ENCODE data around the gene EHBP1. TPM values are rescaled to one million over a fixed set of nuclear protein-coding genes. Genes with fewer than 3 reads are reported as not detected.
"Not testable (repeated sequence)": the region's sequence is repeated elsewhere in the genome, so short reads cannot be mapped to it uniquely, and the experiment has no call there.

The EHBP1 gene
- total RNA-seq, 1 donor from 2014 or later, result 63.4 TPM

DNA sequence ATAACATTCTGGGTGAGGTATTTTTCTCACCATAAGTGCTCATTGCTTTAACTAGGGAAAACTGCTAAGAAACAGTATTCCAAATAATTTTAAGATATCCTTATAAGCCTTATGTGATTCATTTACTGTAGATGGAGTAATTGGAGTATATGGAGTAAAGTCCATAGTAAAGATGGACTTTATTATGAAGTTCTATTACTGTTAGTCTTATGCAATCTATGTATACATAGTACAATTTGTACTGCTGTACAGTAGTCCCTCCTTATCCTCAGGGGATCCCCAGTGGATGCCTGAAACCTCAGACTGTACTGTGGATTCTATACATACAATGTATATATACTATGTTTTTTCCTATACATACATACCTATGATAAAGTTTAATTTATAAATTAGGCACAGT is 304.0 kb downstream of the EHBP1 start:
- no peak for DNase-seq
- Mint-ChIP-seq H3K36me3 (ENCODE audit: unreplicated experiment) (no peaks in the 10 kb centered on the region), H3K9me3 (ENCODE audit: unreplicated experiment) (no peaks in the 10 kb centered on the region), H3K4me1 (ENCODE audit: low read depth, unreplicated experiment) (no peaks in the 10 kb centered on the region), H3K27ac (ENCODE audit: unreplicated experiment) (no peak overlapping the region), H3K4me3 (ENCODE audit: unreplicated experiment) (no peak overlapping the region), H3K27me3 (ENCODE audit: unreplicated experiment) (no peaks in the 10 kb centered on the region)
- TF ChIP-seq, protein P1, sequence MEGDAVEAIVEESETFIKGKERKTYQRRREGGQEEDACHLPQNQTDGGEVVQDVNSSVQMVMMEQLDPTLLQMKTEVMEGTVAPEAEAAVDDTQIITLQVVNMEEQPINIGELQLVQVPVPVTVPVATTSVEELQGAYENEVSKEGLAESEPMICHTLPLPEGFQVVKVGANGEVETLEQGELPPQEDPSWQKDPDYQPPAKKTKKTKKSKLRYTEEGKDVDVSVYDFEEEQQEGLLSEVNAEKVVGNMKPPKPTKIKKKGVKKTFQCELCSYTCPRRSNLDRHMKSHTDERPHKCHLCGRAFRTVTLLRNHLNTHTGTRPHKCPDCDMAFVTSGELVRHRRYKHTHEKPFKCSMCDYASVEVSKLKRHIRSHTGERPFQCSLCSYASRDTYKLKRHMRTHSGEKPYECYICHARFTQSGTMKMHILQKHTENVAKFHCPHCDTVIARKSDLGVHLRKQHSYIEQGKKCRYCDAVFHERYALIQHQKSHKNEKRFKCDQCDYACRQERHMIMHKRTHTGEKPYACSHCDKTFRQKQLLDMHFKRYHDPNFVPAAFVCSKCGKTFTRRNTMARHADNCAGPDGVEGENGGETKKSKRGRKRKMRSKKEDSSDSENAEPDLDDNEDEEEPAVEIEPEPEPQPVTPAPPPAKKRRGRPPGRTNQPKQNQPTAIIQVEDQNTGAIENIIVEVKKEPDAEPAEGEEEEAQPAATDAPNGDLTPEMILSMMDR (IDR thresholded peaks at IDR 0.05; ENCODE audit: partially characterized antibody, unreplicated experiment), result no peak

DNA sequence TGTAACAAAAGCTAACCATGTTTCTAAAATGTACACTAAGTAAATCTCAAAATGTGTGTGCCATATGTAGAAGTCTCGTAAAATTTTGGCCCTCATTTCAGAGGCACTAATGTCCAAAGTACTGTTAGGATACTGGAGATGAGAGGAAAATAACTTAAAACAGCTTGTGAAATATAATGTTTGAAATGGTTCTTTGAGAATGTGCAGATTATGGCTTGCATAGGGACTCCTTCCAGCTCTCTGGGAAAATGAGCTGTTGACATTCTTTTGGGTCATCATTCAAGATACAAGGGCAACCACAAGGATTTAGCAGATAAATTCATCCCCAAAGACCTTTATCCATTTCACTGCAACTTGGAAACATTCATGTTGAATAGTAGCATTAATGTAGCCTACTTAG is 307.0 kb downstream of the EHBP1 start:
- DNase-seq, result no peak
- Mint-ChIP-seq H3K4me3 (ENCODE audit: unreplicated experiment) (no peak overlapping the region), H3K27ac (ENCODE audit: unreplicated experiment) (no peak overlapping the region), H3K36me3 (ENCODE audit: unreplicated experiment) (no peaks in the 10 kb centered on the region), H3K27me3 (ENCODE audit: unreplicated experiment) (no peaks in the 10 kb centered on the region), H3K9me3 (ENCODE audit: unreplicated experiment) (no peaks in the 10 kb centered on the region), H3K4me1 (ENCODE audit: low read depth, unreplicated experiment) (no peaks in the 10 kb centered on the region)
- TF ChIP-seq, protein P1 (IDR thresholded peaks at IDR 0.05; ENCODE audit: partially characterized antibody, unreplicated experiment), result no peak

DNA sequence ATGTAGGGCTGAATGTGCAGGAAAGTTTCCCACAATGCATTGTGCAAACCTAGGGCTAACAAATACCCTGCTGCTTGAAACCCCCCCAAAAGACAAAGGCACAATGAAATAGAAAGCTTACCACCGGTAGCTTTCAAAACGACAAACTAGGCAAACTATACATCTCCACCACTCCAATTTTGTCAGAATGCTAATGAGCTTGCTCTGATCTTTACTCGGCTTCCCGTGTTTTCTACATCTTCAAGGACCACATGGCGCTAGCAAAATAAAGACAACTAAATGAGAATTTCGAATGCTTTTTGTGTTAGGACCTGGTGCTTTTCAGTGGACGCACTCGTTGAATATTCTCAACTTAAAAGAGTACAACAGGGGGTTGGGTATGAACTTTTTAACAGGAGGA is 307.9 kb downstream of the EHBP1 start:
- no peak for DNase-seq
- H3K27ac Mint-ChIP-seq (ENCODE audit: unreplicated experiment), result no peak overlapping the region
- TF ChIP-seq, protein P1 (IDR thresholded peaks at IDR 0.05; ENCODE audit: partially characterized antibody, unreplicated experiment), result no peak

DNA sequence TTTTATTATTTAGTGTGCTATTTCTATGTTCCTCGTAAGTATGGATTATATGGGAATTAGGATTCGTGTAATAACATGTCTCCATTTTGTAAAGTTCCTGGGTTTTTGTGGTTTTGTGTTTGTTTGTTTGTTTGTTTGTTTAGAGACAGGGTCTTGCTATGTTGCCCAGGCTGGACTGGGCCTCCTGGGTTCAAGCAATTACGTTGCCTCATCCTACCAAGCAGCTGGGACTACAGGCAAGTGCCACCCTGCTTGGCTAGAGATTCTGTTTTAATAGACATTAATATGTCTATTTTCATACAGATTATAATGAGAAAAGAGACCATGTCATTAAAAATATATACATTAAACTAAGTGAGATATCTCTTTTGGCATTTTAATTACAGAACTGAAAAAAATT is 309.9 kb downstream of the EHBP1 start:
- no peak overlapping the region for H3K27ac Mint-ChIP-seq (ENCODE audit: unreplicated experiment)
- no peak overlapping the region for H3K4me3 Mint-ChIP-seq (ENCODE audit: unreplicated experiment)
- no peak for DNase-seq
- no peaks in the 10 kb centered on the region for H3K4me1 Mint-ChIP-seq (ENCODE audit: low read depth, unreplicated experiment)
- TF ChIP-seq, protein P1 (IDR thresholded peaks at IDR 0.05; ENCODE audit: partially characterized antibody, unreplicated experiment), result no peak
- H3K9me3 Mint-ChIP-seq (ENCODE audit: unreplicated experiment), result no peaks in the 10 kb centered on the region
- no peaks in the 10 kb centered on the region for H3K27me3 Mint-ChIP-seq (ENCODE audit: unreplicated experiment)
- no peaks in the 10 kb centered on the region for H3K36me3 Mint-ChIP-seq (ENCODE audit: unreplicated experiment)

More for the DNA sequence above, 307.9 kb downstream of the EHBP1 start:
- Mint-ChIP-seq H3K9me3 (ENCODE audit: unreplicated experiment) (no peaks in the 10 kb centered on the region), H3K4me1 (ENCODE audit: low read depth, unreplicated experiment) (no peaks in the 10 kb centered on the region), H3K27me3 (ENCODE audit: unreplicated experiment) (no peaks in the 10 kb centered on the region), H3K36me3 (ENCODE audit: unreplicated experiment) (no peaks in the 10 kb centered on the region), H3K4me3 (ENCODE audit: unreplicated experiment) (no peak overlapping the region)

DNA sequence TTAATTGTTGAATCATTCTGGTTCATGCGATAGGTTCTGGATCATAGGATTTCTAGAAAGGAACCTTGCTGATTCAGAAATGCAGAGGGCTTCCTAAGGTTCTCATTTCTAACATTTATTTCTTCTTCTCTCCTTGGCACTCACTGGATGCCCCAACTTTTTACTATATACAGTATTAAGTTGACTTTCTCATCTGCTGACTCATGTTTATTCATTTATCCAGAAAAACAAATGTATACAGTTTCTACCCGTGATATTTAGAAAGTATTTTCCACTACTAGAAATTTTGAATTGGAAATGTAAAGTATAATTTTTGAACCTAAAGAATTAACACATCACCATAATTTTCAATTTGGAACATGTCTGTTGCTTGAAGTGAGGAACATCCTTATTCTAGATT is 312.9 kb downstream of the EHBP1 start:
- Mint-ChIP-seq H3K4me1 (ENCODE audit: low read depth, unreplicated experiment) (no peaks in the 10 kb centered on the region), H3K27me3 (ENCODE audit: unreplicated experiment) (peaks cover 2% of the 10 kb centered on the region), H3K4me3 (ENCODE audit: unreplicated experiment) (no peak overlapping the region), H3K36me3 (ENCODE audit: unreplicated experiment) (no peaks in the 10 kb centered on the region), H3K27ac (ENCODE audit: unreplicated experiment) (no peak overlapping the region), H3K9me3 (ENCODE audit: unreplicated experiment) (no peaks in the 10 kb centered on the region)
- TF ChIP-seq, protein P1 (IDR thresholded peaks at IDR 0.05; ENCODE audit: partially characterized antibody, unreplicated experiment), result no peak
- no peak for DNase-seq

DNA sequence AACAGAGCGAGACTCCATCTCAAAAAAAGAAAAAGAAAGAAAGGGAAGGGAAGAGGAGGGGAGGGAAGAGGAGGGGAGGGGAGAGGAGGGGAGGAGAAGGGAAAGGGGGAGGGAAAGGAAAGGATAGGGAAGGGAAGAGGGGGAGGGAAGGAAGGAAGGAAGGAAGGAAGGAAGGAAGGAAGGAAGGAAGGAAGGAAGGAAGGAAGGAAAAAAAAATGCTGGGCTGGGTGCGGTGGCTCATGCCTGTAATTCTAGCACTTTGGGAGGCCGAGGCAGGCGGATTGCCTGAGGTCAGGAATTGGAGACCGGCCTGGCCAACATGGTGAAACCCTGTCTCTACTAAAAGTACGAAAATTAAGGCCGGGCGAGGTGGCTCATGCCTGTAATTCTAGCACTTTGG is 314.2 kb downstream of the EHBP1 start:
- not testable (repeated sequence) for H3K4me3 Mint-ChIP-seq (ENCODE audit: unreplicated experiment); H3K9me3 Mint-ChIP-seq (ENCODE audit: unreplicated experiment); H3K27me3 Mint-ChIP-seq (ENCODE audit: unreplicated experiment); H3K27ac Mint-ChIP-seq (ENCODE audit: unreplicated experiment); H3K36me3 Mint-ChIP-seq (ENCODE audit: unreplicated experiment); DNase-seq; H3K4me1 Mint-ChIP-seq (ENCODE audit: low read depth, unreplicated experiment)

Data from glutamatergic neuron (in vitro differentiated cells).